Loucy (cell line): Measurements from ENCODE around the gene VAMP1.

Source experiments
- H2AFZ ChIP-seq: fragments of 200-600 bp; sonication (generic); 2 replicates; pipeline ENCODE4 v1.6.0; 2016; ENCODE audit warnings: antibody characterized with exemption, mild to moderate bottlenecking, low read length, moderate library complexity
- H3F3A ChIP-seq: fragments of 200-600 bp; 2 replicates; pipeline ENCODE4 v1.6.0; 2016; ENCODE audit warnings: antibody characterized with exemption, low read depth, mild to moderate bottlenecking
- H3K27me3 ChIP-seq: fragments of 200-600 bp; sonication (generic); 2 replicates; pipeline ENCODE4 v1.6.1; 2014; ENCODE audit warnings: low read length, mild to moderate bottlenecking; ENCODE audit not compliant: insufficient read depth, poor library complexity, severe bottlenecking
- H3K36me3 ChIP-seq: fragments of 200-600 bp; sonication (generic); 2 replicates; pipeline ENCODE4 v1.6.1; 2016; ENCODE audit warnings: low read length; ENCODE audit not compliant: insufficient read depth
- H3K4me1 ChIP-seq: fragments of 200-600 bp; sonication (generic); 2 replicates; pipeline ENCODE4 v1.5.1; 2014; ENCODE audit warnings: low read length, mild to moderate bottlenecking; ENCODE audit not compliant: insufficient read depth, poor library complexity, severe bottlenecking
- H3K4me2 ChIP-seq: fragments of 200-600 bp; sonication (generic); 2 replicates; pipeline ENCODE4 v1.6.0; 2014; ENCODE audit warnings: antibody characterized with exemption, low read length, low read depth, mild to moderate bottlenecking; ENCODE audit not compliant: poor library complexity, severe bottlenecking
- H3K4me3 ChIP-seq: fragments of 200-600 bp; sonication (generic); 2 replicates; pipeline ENCODE4 v1.5.1; 2014; ENCODE audit warnings: low read length, mild to moderate bottlenecking, mixed read lengths; ENCODE audit not compliant: poor library complexity, severe bottlenecking
- H3K79me2 ChIP-seq: fragments of 200-600 bp; sonication (generic); 2 replicates; pipeline ENCODE4 v1.6.1; 2014; ENCODE audit warnings: low read length; ENCODE audit not compliant: insufficient read depth
- H3K9ac ChIP-seq: fragments of 200-600 bp; sonication (generic); 2 replicates; pipeline ENCODE4 v1.6.0; 2014; ENCODE audit warnings: mild to moderate bottlenecking, low read depth, low read length, moderate library complexity; ENCODE audit not compliant: poor library complexity, severe bottlenecking
- H3K9me2 ChIP-seq: fragments of 200-600 bp; sonication (generic); replicated peaks from 2 replicates; pipeline ENCODE4 v1.6.1; 2016; ENCODE audit warnings: low read depth, low read length, mixed read lengths
- H3K9me3 ChIP-seq: fragments of 200-600 bp; sonication (generic); 2 replicates; pipeline ENCODE4 v1.6.1; 2014; ENCODE audit warnings: mild to moderate bottlenecking, antibody characterized with exemption, low read length, low read depth; ENCODE audit not compliant: insufficient read depth
- H4K20me1 ChIP-seq: fragments of 200-600 bp; sonication (generic); 2 replicates; pipeline ENCODE4 v1.6.0; 2014; ENCODE audit warnings: antibody characterized with exemption, low read length, mild to moderate bottlenecking; ENCODE audit not compliant: insufficient read depth, poor library complexity, severe bottlenecking
- CTCF ChIP-seq: fragments of 200-600 bp; sonication (generic); conservative IDR thresholded peaks from 2 replicates; pipeline ENCODE4 v1.5.1; 2014; ENCODE audit warnings: mild to moderate bottlenecking, antibody characterized with exemption, low read length
- EZH2phosphoT487 ChIP-seq: fragments of 200-600 bp; IDR thresholded peaks from 2 replicates; pipeline ENCODE4 v1.6.1; 2018; ENCODE audit warnings: antibody characterized with exemption, mild to moderate bottlenecking, moderate library complexity, borderline replicate concordance

The VAMP1 gene

GRCh38 chr12:6443361-6443983 is 27.0 kb downstream of the VAMP1 start:
- H3K4me2 ChIP-seq = peak overlapping the region; percentile 40
- peaks cover 20% of the 10 kb centered on the region for H3K4me1 ChIP-seq
- no peaks in the 10 kb centered on the region for H3K79me2 ChIP-seq
- H2AFZ ChIP-seq = 0 out of 2 replicates have a peak overlapping the region, but pooled peaks have one; percentile 54
- H3K4me3 ChIP-seq = no peak overlapping the region
- no peaks in the 10 kb centered on the region for H3K36me3 ChIP-seq
- H3K9me2 ChIP-seq = no peaks in the 10 kb centered on the region
- no peaks in the 10 kb centered on the region for H4K20me1 ChIP-seq
- H3K9me3 ChIP-seq = no peaks in the 10 kb centered on the region
- no peaks in the 10 kb centered on the region for H3F3A ChIP-seq
- peak overlapping the region; percentile 32 for H3K9ac ChIP-seq
- no peak for TF ChIP-seq EZH2phosphoT487
- no peaks in the 10 kb centered on the region for H3K27me3 ChIP-seq

- no peaks in the 10 kb centered on the region for H3K27me3 ChIP-seq
- H3F3A ChIP-seq = no peaks in the 10 kb centered on the region
- H3K4me2 ChIP-seq = peak overlapping the region; percentile 40
- H3K9me2 ChIP-seq = no peaks in the 10 kb centered on the region
- H3K36me3 ChIP-seq = no peaks in the 10 kb centered on the region
- TF ChIP-seq EZH2phosphoT487 (no peak), CTCF (no peak)
- H3K9me3 ChIP-seq = no peaks in the 10 kb centered on the region
- H3K4me1 ChIP-seq = peaks cover 20% of the 10 kb centered on the region
- H3K4me3 ChIP-seq = no peak overlapping the region
- no peaks in the 10 kb centered on the region for H4K20me1 ChIP-seq
- peak overlapping the region; percentile 32 for H3K9ac ChIP-seq
- H2AFZ ChIP-seq = no peak overlapping the region
- H3K79me2 ChIP-seq = no peaks in the 10 kb centered on the region
These were observed 27.6 kb downstream of the VAMP1 start for GRCh38 chr12:6442836-6443235.

GRCh38 chr12:6440391-6440790 is 30.1 kb downstream of the VAMP1 start:
- Histone ChIP-seq H3K9ac (no peak overlapping the region), H3K27me3 (no peaks in the 10 kb centered on the region), H3K4me2 (no peak overlapping the region), H3F3A (no peaks in the 10 kb centered on the region), H4K20me1 (no peaks in the 10 kb centered on the region), H3K9me3 (no peaks in the 10 kb centered on the region), H3K9me2 (no peaks in the 10 kb centered on the region), H3K4me3 (no peak overlapping the region), H2AFZ (no peak overlapping the region), H3K79me2 (no peaks in the 10 kb centered on the region), H3K4me1 (peaks cover 11% of the 10 kb centered on the region), H3K36me3 (no peaks in the 10 kb centered on the region)
- TF ChIP-seq EZH2phosphoT487 (no peak), CTCF (no peak)

- Histone ChIP-seq H3K27me3 (no peaks in the 10 kb centered on the region), H3K36me3 (no peaks in the 10 kb centered on the region), H3K4me3 (no peak overlapping the region), H3K4me2 (no peak overlapping the region), H3K9ac (no peak overlapping the region), H4K20me1 (no peaks in the 10 kb centered on the region), H3K9me3 (no peaks in the 10 kb centered on the region), H3K4me1 (peaks cover 4% of the 10 kb centered on the region), H3K9me2 (no peaks in the 10 kb centered on the region), H3F3A (no peaks in the 10 kb centered on the region), H3K79me2 (no peaks in the 10 kb centered on the region), H2AFZ (no peak overlapping the region)
- TF ChIP-seq EZH2phosphoT487 (no peak), CTCF (no peak)
These were observed 32.1 kb downstream of the VAMP1 start for GRCh38 chr12:6438345-6438744.
